Liver (tissue), 9 donors: ENCODE data around the gene RTN3. TPM values are rescaled to one million over a fixed set of nuclear protein-coding genes. Genes with fewer than 3 reads are reported as not detected.

Source experiments
- DNase-seq: peaks from one replicate; pipeline ENCODE4 v3.0.0-alpha.2; 2017; ENCODE audit warnings: low spot score
- H3K27ac ChIP-seq, 2 donors: one replicate each; pipeline ENCODE4 v1.7.0; 2013; ENCODE audit warnings: inconsistent platforms in 2 of 2, low read length in 2 of 2, control low read depth in 1 of 2, low read depth in 1 of 2, mild to moderate bottlenecking in 1 of 2
- H3K27me3 ChIP-seq, 4 donors: one replicate each; pipeline versions ENCODE4 v1.6.1 to v1.7.0; 2013; ENCODE audit warnings: low read length in 3 of 4, inconsistent platforms in 1 of 4, mild to moderate bottlenecking in 1 of 4, moderate library complexity in 1 of 4; ENCODE audit not compliant: control insufficient read depth in 4 of 4, insufficient read depth in 4 of 4
- H3K36me3 ChIP-seq, 4 donors: one replicate each; pipeline versions ENCODE4 v1.6.1 to v1.7.0; 2013; ENCODE audit warnings: low read length in 3 of 4, mild to moderate bottlenecking in 3 of 4, low read depth in 1 of 4, moderate library complexity in 1 of 4; ENCODE audit not compliant: control insufficient read depth in 4 of 4, insufficient read depth in 3 of 4
- H3K4me1 ChIP-seq, 4 donors: one replicate each; pipeline versions ENCODE4 v1.6.1 to v1.7.0; 2013; ENCODE audit warnings: low read length in 3 of 4, mild to moderate bottlenecking in 3 of 4, moderate library complexity in 1 of 4; ENCODE audit not compliant: control insufficient read depth in 4 of 4, insufficient read depth in 4 of 4
- H3K4me3 ChIP-seq, 3 donors: one replicate each; pipeline versions ENCODE4 v1.6.1 to v1.7.0; 2013; ENCODE audit warnings: low read length in 3 of 3, control low read depth in 1 of 3, low read depth in 1 of 3, mild to moderate bottlenecking in 1 of 3
- H3K9ac ChIP-seq, 2 donors: one replicate each; pipeline ENCODE4 v1.7.0; 2013; ENCODE audit warnings: low read length in 2 of 2, mild to moderate bottlenecking in 2 of 2, moderate library complexity in 2 of 2, control low read depth in 1 of 2, low read depth in 1 of 2
- H3K9me3 ChIP-seq, 4 donors: one replicate each; pipeline versions ENCODE4 v1.6.1 to v1.7.0; 2013; ENCODE audit warnings: low read length in 3 of 4; ENCODE audit not compliant: control insufficient read depth in 4 of 4
- EGR1 ChIP-seq, 2 donors: IDR thresholded peaks; 2 replicates each; pipeline ENCODE4 v1.6.1; 2016 to 2018; ENCODE audit warnings: antibody characterized with exemption in 2 of 2, low read depth in 2 of 2
- FOXA1 ChIP-seq: IDR thresholded peaks from 2 replicates; pipeline ENCODE4 v1.6.1; 2016; ENCODE audit warnings: antibody characterized with exemption
- FOXA2 ChIP-seq: IDR thresholded peaks from 2 replicates; pipeline ENCODE4 v1.6.1; 2016; ENCODE audit warnings: antibody characterized with exemption
- GABPA ChIP-seq, 2 donors: IDR thresholded peaks in 1 of 2; conservative IDR thresholded peaks in 1 of 2; 2 replicates each; pipeline ENCODE4 v1.6.1; 2016; ENCODE audit warnings: antibody characterized with exemption in 2 of 2, mild to moderate bottlenecking in 1 of 2, moderate library complexity in 1 of 2
- HNF4A ChIP-seq, 2 donors: conservative IDR thresholded peaks; 2 replicates each; pipeline ENCODE4 v1.6.1; 2016; ENCODE audit warnings: antibody characterized with exemption in 2 of 2, mild to moderate bottlenecking in 2 of 2
- HNF4G ChIP-seq: IDR thresholded peaks from 2 replicates; pipeline ENCODE4 v1.6.1; 2016; ENCODE audit warnings: antibody characterized with exemption
- NR2F2 ChIP-seq: IDR thresholded peaks from 2 replicates; pipeline ENCODE4 v1.6.1; 2016; ENCODE audit warnings: antibody characterized with exemption
- SP1 ChIP-seq: IDR thresholded peaks from 2 replicates; pipeline ENCODE4 v1.6.1; 2018; ENCODE audit warnings: antibody characterized with exemption, mild to moderate bottlenecking
- TAF1 ChIP-seq: conservative IDR thresholded peaks from 2 replicates; pipeline ENCODE4 v1.6.1; 2016; ENCODE audit warnings: antibody characterized with exemption, mild to moderate bottlenecking
- YY1 ChIP-seq: IDR thresholded peaks from 2 replicates; pipeline ENCODE4 v1.6.1; 2016; ENCODE audit warnings: antibody characterized with exemption, mild to moderate bottlenecking
- ZBTB33 ChIP-seq: IDR thresholded peaks from 2 replicates; pipeline ENCODE4 v1.6.1; 2016; ENCODE audit warnings: antibody characterized with exemption
- WGBS: extraction: QIAGEN DNeasy Blood & Tissue Kit; methylation state at CpG from one replicate; pipeline ENCODE4 v1.1.7; 2013; 5-methylcytosine and 5-hydroxymethylcytosine counted together
- polyA plus RNA-seq, 2 donors: library from polyadenylated mRNA; stranded (reverse) in 1 of 2; unstranded in 1 of 2; fragments of 200-250 nt in 1 of 2; fragments of >200 nt in 1 of 2; fragmentation: Nextera tagmentation in 1 of 2; extraction: Ambion mirVana in 1 of 2; gene quantifications; one replicate each; pipeline versions ENCODE4 v1.2.1 to v1.2.3, GENCODE V29; 2013 to 2015
- total RNA-seq, 2 donors: library from RNA; depleted of rRNA; stranded (reverse); fragments of >200 nt; gene quantifications; one replicate each; pipeline ENCODE4 v1.2.3, GENCODE V29; 2014
- TF ChIP-seq, protein P1 (sequence below): IDR thresholded peaks from 2 replicates; pipeline ENCODE4 v1.6.1; 2016; ENCODE audit warnings: antibody characterized with exemption, mild to moderate bottlenecking
- TF ChIP-seq, protein P2 (sequence below): IDR thresholded peaks from 2 replicates; pipeline ENCODE4 v1.6.1; 2016; ENCODE audit warnings: antibody characterized with exemption
- donor health status: healthy.
- donor health status: healthy.
- donor health status: healthy.
- donor health status: healthy.
- donor health status: healthy.

RTN3 gene
- total and polyA plus RNA-seq, 4 donors, result 29.7 to 49.3 (median 31.4) TPM

- Histone ChIP-seq H3K4me1 (no peaks in the 10 kb centered on the region), H3K27me3 (no peaks in the 10 kb centered on the region), H3K4me3 (no peak overlapping the region), H3K36me3 (no peaks in the 10 kb centered on the region), H3K9ac (no peak overlapping the region), H3K27ac (no peak overlapping the region), H3K9me3 (no peaks in the 10 kb centered on the region)
- 91% methylated on average over 10 of the region's 10 CpGs for WGBS
- TF ChIP-seq FOXA1 (no peak), TAF1 (no peak), SP1 (no peak), FOXA2 (no peak), HNF4G (no peak), GABPA (IDR thresholded peaks at IDR 0.05 in 1 of 2, conservative IDR thresholded peaks at IDR 0.05 in 1 of 2) (no peak), ZBTB33 (no peak), EGR1 (IDR thresholded peaks at IDR 0.05; ENCODE audit: low read depth in 2 of 2) (no peak), NR2F2 (no peak), YY1 (no peak), HNF4A (conservative IDR thresholded peaks at IDR 0.05) (no peak)
- TF ChIP-seq, protein P1, sequence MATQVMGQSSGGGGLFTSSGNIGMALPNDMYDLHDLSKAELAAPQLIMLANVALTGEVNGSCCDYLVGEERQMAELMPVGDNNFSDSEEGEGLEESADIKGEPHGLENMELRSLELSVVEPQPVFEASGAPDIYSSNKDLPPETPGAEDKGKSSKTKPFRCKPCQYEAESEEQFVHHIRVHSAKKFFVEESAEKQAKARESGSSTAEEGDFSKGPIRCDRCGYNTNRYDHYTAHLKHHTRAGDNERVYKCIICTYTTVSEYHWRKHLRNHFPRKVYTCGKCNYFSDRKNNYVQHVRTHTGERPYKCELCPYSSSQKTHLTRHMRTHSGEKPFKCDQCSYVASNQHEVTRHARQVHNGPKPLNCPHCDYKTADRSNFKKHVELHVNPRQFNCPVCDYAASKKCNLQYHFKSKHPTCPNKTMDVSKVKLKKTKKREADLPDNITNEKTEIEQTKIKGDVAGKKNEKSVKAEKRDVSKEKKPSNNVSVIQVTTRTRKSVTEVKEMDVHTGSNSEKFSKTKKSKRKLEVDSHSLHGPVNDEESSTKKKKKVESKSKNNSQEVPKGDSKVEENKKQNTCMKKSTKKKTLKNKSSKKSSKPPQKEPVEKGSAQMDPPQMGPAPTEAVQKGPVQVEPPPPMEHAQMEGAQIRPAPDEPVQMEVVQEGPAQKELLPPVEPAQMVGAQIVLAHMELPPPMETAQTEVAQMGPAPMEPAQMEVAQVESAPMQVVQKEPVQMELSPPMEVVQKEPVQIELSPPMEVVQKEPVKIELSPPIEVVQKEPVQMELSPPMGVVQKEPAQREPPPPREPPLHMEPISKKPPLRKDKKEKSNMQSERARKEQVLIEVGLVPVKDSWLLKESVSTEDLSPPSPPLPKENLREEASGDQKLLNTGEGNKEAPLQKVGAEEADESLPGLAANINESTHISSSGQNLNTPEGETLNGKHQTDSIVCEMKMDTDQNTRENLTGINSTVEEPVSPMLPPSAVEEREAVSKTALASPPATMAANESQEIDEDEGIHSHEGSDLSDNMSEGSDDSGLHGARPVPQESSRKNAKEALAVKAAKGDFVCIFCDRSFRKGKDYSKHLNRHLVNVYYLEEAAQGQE, result no peak
- TF ChIP-seq, protein P2, sequence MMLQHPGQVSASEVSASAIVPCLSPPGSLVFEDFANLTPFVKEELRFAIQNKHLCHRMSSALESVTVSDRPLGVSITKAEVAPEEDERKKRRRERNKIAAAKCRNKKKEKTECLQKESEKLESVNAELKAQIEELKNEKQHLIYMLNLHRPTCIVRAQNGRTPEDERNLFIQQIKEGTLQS, result no peak
- DNase-seq, result no peak
Observed at GRCh38 chr11:63802637-63803414, 121.5 kb downstream of the RTN3 start.

DNA sequence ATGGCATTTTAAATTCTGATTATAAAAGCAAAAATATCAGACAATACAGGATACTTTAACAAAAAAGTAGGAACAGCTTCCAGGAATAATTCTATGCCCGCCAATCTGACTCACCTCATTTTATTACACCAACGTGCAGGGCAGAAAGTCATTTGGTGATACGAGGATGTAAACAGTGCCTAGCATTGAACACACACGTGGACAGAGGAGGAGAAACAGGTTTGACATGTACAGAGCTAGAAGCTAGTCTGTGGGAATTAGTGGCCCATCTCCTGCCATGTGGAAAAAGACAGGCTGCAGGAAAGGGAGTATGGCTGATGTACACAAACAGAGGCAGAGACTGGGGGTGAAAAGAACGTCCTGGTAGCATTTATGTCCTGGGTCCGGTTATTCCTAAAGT lies 123.0 kb downstream of the RTN3 start:
- Histone ChIP-seq H3K9ac (no peak overlapping the region), H3K36me3 (no peaks in the 10 kb centered on the region), H3K9me3 (no peaks in the 10 kb centered on the region), H3K4me1 (no peaks in the 10 kb centered on the region), H3K27me3 (no peaks in the 10 kb centered on the region), H3K4me3 (no peak overlapping the region), H3K27ac (no peak overlapping the region)
- no peak for DNase-seq
- WGBS, result 72% methylated on average over 6 of the region's 6 CpGs
- TF ChIP-seq, protein P1, result no peak
- TF ChIP-seq SP1 (no peak), ZBTB33 (no peak), FOXA2 (no peak), GABPA (IDR thresholded peaks at IDR 0.05 in 1 of 2, conservative IDR thresholded peaks at IDR 0.05 in 1 of 2) (no peak)
